Neural crest cell (in vitro differentiated cells): ENCODE results near the gene DIPK1A. TPM values are rescaled to one million over a fixed set of nuclear protein-coding genes. Genes with fewer than 3 reads are reported as not detected.

Source experiments
- DNase-seq: peaks from one replicate; pipeline ENCODE4 v3.0.0; 2021; ENCODE audit warnings: low read depth, mixed read lengths, low spot score
- H3K27ac Mint-ChIP-seq: one replicate; pipeline ENCODE4 v1.8.0; 2021; ENCODE audit warnings: mild to moderate bottlenecking, mixed read lengths; ENCODE audit not compliant: unreplicated experiment
- H3K27me3 Mint-ChIP-seq: 2 replicates; pipeline ENCODE4 v1.8.0; 2021; ENCODE audit warnings: low read depth, mild to moderate bottlenecking, mixed read lengths
- H3K36me3 Mint-ChIP-seq: 2 replicates; pipeline ENCODE4 v1.8.0; 2021; ENCODE audit warnings: low read depth, mild to moderate bottlenecking, mixed read lengths
- H3K4me1 Mint-ChIP-seq: 2 replicates; pipeline ENCODE4 v1.8.0; 2021; ENCODE audit warnings: mixed read lengths
- H3K4me3 Mint-ChIP-seq: one replicate; pipeline ENCODE4 v1.8.0; 2021; ENCODE audit warnings: mild to moderate bottlenecking, mixed read lengths
- H3K9me3 Mint-ChIP-seq: 2 replicates; pipeline ENCODE4 v1.8.0; 2021; ENCODE audit warnings: mixed read lengths
- total RNA-seq: library from RNA; stranded (reverse); gene quantifications from 2 replicates; pipeline ENCODE4 v1.2.1, GENCODE V29; 2021
- TF ChIP-seq, protein P1 (sequence below): fragments of 200-600 bp; sonication (generic); conservative IDR thresholded peaks from 2 replicates; pipeline ENCODE4 v1.5.0; 2021; ENCODE audit warnings: antibody characterized with exemption, mild to moderate bottlenecking

DIPK1A gene
- total RNA-seq, 1 donor from 2014 or later = 2.3 TPM

GRCh38 chr1:92820024-92820423 is 141.2 kb downstream of the DIPK1A start:
- Mint-ChIP-seq H3K27me3 (no peaks in the 10 kb centered on the region), H3K36me3 (no peaks in the 10 kb centered on the region), H3K4me1 (peaks cover 5% of the 10 kb centered on the region), H3K27ac (no peak overlapping the region), H3K9me3 (no peaks in the 10 kb centered on the region), H3K4me3 (no peak overlapping the region)
- DNase-seq = no peak
- TF ChIP-seq, protein P1, sequence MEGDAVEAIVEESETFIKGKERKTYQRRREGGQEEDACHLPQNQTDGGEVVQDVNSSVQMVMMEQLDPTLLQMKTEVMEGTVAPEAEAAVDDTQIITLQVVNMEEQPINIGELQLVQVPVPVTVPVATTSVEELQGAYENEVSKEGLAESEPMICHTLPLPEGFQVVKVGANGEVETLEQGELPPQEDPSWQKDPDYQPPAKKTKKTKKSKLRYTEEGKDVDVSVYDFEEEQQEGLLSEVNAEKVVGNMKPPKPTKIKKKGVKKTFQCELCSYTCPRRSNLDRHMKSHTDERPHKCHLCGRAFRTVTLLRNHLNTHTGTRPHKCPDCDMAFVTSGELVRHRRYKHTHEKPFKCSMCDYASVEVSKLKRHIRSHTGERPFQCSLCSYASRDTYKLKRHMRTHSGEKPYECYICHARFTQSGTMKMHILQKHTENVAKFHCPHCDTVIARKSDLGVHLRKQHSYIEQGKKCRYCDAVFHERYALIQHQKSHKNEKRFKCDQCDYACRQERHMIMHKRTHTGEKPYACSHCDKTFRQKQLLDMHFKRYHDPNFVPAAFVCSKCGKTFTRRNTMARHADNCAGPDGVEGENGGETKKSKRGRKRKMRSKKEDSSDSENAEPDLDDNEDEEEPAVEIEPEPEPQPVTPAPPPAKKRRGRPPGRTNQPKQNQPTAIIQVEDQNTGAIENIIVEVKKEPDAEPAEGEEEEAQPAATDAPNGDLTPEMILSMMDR = no peak

DNA sequence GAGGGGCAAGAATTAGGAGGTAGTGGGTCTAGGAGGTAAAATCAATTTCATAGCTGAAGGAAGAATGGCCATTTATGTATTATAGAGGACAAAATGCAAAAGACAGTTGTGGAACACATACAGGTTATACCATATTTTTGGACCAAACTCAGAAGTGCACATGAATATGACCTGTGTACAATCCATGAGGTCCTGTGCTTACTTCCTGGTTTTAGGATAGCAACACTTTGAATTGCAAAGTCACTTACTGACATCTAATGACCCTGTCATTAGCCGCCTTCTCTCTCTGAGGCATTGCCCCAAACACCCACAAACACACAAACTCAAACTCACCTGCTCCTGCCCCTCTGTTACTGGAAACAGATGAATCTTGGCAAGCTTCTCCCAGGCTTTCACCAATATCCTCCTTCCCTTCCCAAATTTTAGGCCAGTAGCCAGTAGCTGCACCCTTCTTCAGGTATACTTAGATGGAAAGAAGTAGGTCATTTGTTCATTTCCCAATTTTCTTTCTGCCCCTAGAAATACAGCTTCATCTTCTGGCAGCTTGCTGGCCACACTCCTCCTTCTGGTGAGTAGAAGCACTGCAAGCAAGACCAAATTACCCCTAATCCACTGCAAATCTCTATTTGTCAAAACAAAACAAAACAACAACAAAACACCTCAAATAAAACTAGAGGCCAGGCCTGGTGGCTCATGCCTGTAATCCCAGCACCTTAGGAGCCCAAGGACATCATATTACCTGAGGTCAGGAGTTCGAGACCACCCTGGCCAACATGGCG is 143.1 kb downstream of the DIPK1A start:
- TF ChIP-seq, protein P1 = peak; percentile 63
- H3K27ac Mint-ChIP-seq = no peak overlapping the region
- H3K27me3 Mint-ChIP-seq = no peaks in the 10 kb centered on the region
- H3K36me3 Mint-ChIP-seq = no peaks in the 10 kb centered on the region
- H3K4me3 Mint-ChIP-seq = no peak overlapping the region
- H3K9me3 Mint-ChIP-seq = no peaks in the 10 kb centered on the region
- no peaks in the 10 kb centered on the region for H3K4me1 Mint-ChIP-seq
- no peak for DNase-seq

DNA sequence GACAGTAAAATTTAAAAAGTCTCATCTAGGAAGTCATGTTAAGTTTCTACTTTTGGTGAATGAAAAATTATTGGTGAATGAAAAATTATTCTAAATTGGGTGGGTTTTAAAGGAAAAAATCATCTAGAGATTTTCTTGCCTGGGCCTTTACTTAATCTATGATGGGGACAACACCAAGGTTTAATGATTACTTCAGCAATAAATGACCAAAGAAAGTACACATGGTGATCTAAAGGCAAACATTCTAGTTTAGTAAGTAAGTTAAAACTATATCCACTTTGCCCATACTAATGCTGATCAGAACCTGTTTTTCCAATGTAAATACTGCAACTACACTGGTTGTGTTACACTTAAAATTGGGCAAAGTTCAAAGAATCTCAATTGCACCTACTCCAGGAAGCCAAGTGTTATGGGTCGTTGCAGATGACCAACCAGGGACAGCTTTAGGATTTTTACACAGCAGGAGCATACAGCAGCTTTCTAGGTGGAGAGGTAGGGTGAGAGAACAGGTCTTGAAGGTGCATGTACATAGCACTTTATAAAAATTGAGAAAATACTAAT is 144.0 kb downstream of the DIPK1A start:
- Mint-ChIP-seq H3K36me3 (no peaks in the 10 kb centered on the region), H3K4me3 (no peak overlapping the region)

GRCh38 chr1:92816732-92817131 is 144.5 kb downstream of the DIPK1A start:
- no peak overlapping the region for H3K4me3 Mint-ChIP-seq
- H3K4me1 Mint-ChIP-seq = no peaks in the 10 kb centered on the region
- DNase-seq = no peak
- TF ChIP-seq, protein P1 = no peak
- no peaks in the 10 kb centered on the region for H3K9me3 Mint-ChIP-seq
- no peaks in the 10 kb centered on the region for H3K36me3 Mint-ChIP-seq
- H3K27ac Mint-ChIP-seq = no peak overlapping the region
- no peaks in the 10 kb centered on the region for H3K27me3 Mint-ChIP-seq

More for the DNA sequence above, 144.0 kb downstream of the DIPK1A start:
- H3K4me1 Mint-ChIP-seq = no peaks in the 10 kb centered on the region
- no peak for DNase-seq
- H3K27ac Mint-ChIP-seq = no peak overlapping the region
- H3K27me3 Mint-ChIP-seq = no peaks in the 10 kb centered on the region
- TF ChIP-seq, protein P1 = no peak
- H3K9me3 Mint-ChIP-seq = no peaks in the 10 kb centered on the region

DNA sequence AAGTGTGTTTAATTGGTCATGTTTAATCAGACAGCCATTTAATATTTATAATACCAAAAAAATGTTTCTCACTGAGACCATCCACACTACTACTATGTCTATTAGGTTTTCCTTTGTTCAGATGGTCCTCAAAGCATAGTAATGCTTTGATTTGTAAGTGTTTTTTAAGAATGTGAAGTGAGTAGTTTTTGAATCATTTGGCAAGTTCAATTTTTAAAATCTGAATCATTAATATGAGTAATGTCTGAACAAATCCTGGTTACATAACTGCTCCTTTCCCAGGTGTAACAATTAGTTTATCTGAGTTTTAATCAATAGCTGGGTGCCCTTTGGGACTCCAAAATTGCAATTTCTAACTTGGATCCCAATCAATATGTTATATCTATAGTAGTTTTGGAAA is 152.9 kb downstream of the DIPK1A start:
- no peak for DNase-seq
- Mint-ChIP-seq H3K9me3 (no peaks in the 10 kb centered on the region), H3K27ac (no peak overlapping the region), H3K27me3 (no peaks in the 10 kb centered on the region), H3K4me1 (peaks cover 9% of the 10 kb centered on the region), H3K36me3 (no peaks in the 10 kb centered on the region), H3K4me3 (no peak overlapping the region)
- TF ChIP-seq, protein P1 = no peak
